HK-2 (cell line): ENCODE results near the gene TYW1B.
"Not testable (repeated sequence)": the region's sequence is repeated elsewhere in the genome, so short reads cannot be mapped to it uniquely, and the experiment has no call there.

ENCODE experiments used
- DNase-seq: peaks from one replicate; pipeline ENCODE4 v3.0.0-alpha.2; 2018; ENCODE audit not compliant: unreplicated experiment

Gene TYW1B

GRCh38 chr7:72827839-72828591 is at the start of gene TYW1B:
Gene TYW1B, minus strand, starts transcription at chr7:72828200. Its CDS starts 125 bp downstream, at chr7:72828075.
- peak; percentile 99 for DNase-seq

GRCh38 chr7:72867591-72867990 is 39.6 kb upstream of the TYW1B start:
- DNase-seq: not testable (repeated sequence)

GRCh38 chr7:72858846-72859400 is 30.9 kb upstream of the TYW1B start:
- not testable (repeated sequence) for DNase-seq

GRCh38 chr7:72857925-72858324 is 29.9 kb upstream of the TYW1B start:
- not testable (repeated sequence) for DNase-seq

GRCh38 chr7:72855261-72855660 is 27.3 kb upstream of the TYW1B start:
- DNase-seq: not testable (repeated sequence)

GRCh38 chr7:72852937-72853336 is 24.9 kb upstream of the TYW1B start:
- DNase-seq: not testable (repeated sequence)

GRCh38 chr7:72850746-72851145 is 22.7 kb upstream of the TYW1B start:
- DNase-seq: not testable (repeated sequence)

GRCh38 chr7:72844146-72844545 is 16.1 kb upstream of the TYW1B start:
- DNase-seq: not testable (repeated sequence)

GRCh38 chr7:72843166-72843565 is 15.2 kb upstream of the TYW1B start:
- not testable (repeated sequence) for DNase-seq

- DNase-seq: not testable (repeated sequence)
These were observed 13.0 kb upstream of the TYW1B start for GRCh38 chr7:72840966-72841511.

- DNase-seq: not testable (repeated sequence)
These were observed 10.3 kb upstream of the TYW1B start for GRCh38 chr7:72838315-72838714.

- not testable (repeated sequence) for DNase-seq
These were observed 9.3 kb upstream of the TYW1B start for GRCh38 chr7:72837291-72837690.

GRCh38 chr7:72830567-72830966 is 2.6 kb upstream of the TYW1B start:
- not testable (repeated sequence) for DNase-seq

GRCh38 chr7:72829687-72830354 is 1.8 kb upstream of the TYW1B start:
- peak; percentile 41 for DNase-seq

- peak; percentile 96 for DNase-seq
These were observed 1.3 kb upstream of the TYW1B start for GRCh38 chr7:72829291-72829686.

GRCh38 chr7:72823765-72824732 is 4.0 kb downstream of the TYW1B start:
- not testable (repeated sequence) for DNase-seq

- not testable (repeated sequence) for DNase-seq
These were observed 5.5 kb downstream of the TYW1B start for GRCh38 chr7:72822497-72822896.

- DNase-seq: not testable (repeated sequence)
These were observed 9.2 kb downstream of the TYW1B start for GRCh38 chr7:72818663-72819361.

- DNase-seq: not testable (repeated sequence)
These were observed 10.3 kb downstream of the TYW1B start for GRCh38 chr7:72817661-72818060.

GRCh38 chr7:72816370-72817157 is 11.4 kb downstream of the TYW1B start:
- DNase-seq: not testable (repeated sequence)
